Activated CD8-positive, alpha-beta memory T cell treated with anti-CD3 and anti-CD28 coated beads for 36 hours (primary cell): ENCODE data around the gene MTG1. TPM values are rescaled to one million over a fixed set of nuclear protein-coding genes. Genes with fewer than 3 reads are reported as not detected.

Source experiments
- CTCF ChIA-PET: fragments of 350-600 bp; sonication (Branson Sonifier 250); formaldehyde crosslinking; loops from one replicate; lab custom pipeline; 2021; ENCODE audit warnings: antibody characterized with exemption; lab: Charles Lee
- POLR2A ChIA-PET: fragments of 350-600 bp; sonication (Branson Sonifier 250); formaldehyde crosslinking; loops from one replicate; lab custom pipeline; 2021; ENCODE audit warnings: antibody characterized with exemption; lab: Charles Lee
- total RNA-seq, 2 experiments: library from RNA; stranded (reverse); gene quantifications; one replicate each; pipeline ENCODE4 v1.2.3, GENCODE V29; 2021

Gene MTG1
- total RNA-seq, 2 experiments from 2014 or later = 54.2 to 54.7 TPM

DNA sequence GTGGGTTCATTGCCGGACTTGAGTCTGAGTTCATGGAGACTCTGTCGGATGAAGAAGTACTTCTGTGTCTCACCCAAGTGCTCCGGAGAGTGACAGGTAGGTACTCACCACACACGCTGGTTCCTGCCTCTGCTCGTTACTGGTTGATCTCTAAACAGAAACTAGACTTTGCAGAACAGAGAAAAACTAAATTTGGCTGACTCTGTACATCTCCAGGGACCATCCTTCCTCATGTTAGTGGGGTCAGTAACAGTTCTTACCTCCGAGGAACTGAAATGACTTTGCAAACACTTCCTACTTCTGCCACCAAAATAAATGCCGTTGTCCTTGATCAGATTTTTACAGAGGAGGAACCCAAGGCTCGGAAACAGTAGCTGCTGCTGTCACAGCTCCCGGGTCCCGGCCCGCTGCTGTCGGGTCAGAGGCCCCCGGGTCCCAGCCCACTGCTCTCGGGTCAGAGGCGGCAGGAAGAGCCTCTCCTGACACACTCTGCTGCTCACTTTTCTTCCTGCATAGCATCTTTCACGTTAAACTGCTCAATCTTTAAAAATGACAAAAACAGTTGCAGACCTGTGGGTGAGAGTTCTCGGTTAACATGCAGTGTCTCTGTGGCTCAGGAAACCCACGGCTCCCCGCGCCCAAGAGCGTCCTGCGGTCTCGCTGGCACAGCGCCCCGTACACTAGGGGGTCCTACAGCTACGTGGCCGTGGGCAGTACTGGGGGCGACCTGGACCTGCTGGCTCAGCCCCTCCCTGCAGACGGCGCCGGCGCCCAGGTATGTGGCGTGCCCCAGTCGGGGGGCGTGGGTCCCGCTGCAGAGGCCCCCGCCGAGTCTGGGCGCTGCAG, 4.8 kb upstream of the MTG1 start:
- CTCF ChIA-PET = interaction anchor here (1.2 to 2.7 kb wide), 3 partner anchors 32 to 60 kb away, joined by 3 to 16 read pairs (median 3); partner anchors contain the start of gene FUOM
- POLR2A ChIA-PET = interaction anchor here (0.9 to 1.3 kb wide), 3 partner anchors 11 to 130 kb away, joined by 3 to 4 read pairs (median 3); no protein-coding TSS in a partner anchor

- POLR2A ChIA-PET = interaction anchor here (0.6 to 1.8 kb wide), 4 partner anchors 11 to 47 kb away, joined by 3 to 5 read pairs (median 4); partner anchors contain the start of gene PAOX
- CTCF ChIA-PET = interaction anchor here (1.2 to 2.7 kb wide), 4 partner anchors 11 to 115 kb away, joined by 3 to 16 read pairs (median 4); partner anchors contain the start of gene FUOM
Observed at GRCh38 chr10:133390597-133391248, 3.2 kb upstream of the MTG1 start.

- POLR2A ChIA-PET = interaction anchor here (1.0 to 1.8 kb wide), 2 partner anchors 11 to 13 kb away, joined by 3 to 5 read pairs; partner anchors contain the start of gene PAOX
Observed at GRCh38 chr10:133391249-133391635, 2.7 kb upstream of the MTG1 start.

DNA sequence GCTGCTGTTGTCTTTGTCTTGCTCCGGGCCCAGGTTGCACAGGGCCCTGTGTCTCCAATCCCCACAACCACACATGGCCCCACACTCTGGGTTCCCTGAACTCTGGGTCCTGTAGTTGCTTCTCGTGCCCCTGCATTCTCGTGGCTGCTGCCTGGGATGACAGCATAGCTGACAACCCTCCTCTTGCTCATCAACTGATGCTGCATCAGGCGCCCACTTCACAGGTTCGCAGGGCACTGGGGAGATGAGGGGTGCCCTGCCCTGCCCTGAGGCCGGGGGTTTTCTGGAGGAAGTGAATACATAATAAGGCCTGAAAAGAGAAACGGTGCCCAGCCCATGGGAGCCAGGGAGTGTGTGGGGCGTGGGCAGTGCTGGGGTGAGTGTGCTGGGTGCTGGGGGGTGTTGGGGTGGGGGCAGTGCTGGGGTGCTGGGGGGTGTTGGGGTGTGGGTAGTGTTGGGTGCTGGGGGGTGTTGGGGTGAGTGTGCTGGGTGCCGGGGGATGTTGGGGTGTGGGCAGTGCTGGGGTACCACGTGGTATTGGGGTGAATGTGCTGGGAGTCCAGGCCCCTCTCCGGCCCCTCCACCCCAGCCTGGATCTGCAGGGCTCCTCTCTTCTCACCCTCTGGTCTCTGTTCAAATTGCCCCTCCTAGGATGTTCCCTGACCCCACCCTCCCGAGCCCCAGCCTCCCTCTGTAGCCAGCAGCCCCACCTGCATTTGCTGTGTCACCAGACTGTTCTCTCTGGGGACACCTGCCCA, 2.0 kb upstream of the MTG1 start:
- ChIA-PET POLR2A (interaction anchor here (1.8 kb wide), 1 partner anchor 13 kb away, joined by 5 read pairs; the partner anchor contains the start of gene PAOX), CTCF (interaction anchor here (1.2 to 2.7 kb wide), 2 partner anchors 62 to 116 kb away, joined by 4 to 16 read pairs; no protein-coding TSS in a partner anchor)

More at GRCh38 chr10:133391249-133391635, 2.7 kb upstream of the MTG1 start:
- CTCF ChIA-PET = interaction anchor here (1.2 to 2.7 kb wide), 3 partner anchors 10 to 115 kb away, joined by 4 to 16 read pairs (median 4); no protein-coding TSS in a partner anchor

DNA sequence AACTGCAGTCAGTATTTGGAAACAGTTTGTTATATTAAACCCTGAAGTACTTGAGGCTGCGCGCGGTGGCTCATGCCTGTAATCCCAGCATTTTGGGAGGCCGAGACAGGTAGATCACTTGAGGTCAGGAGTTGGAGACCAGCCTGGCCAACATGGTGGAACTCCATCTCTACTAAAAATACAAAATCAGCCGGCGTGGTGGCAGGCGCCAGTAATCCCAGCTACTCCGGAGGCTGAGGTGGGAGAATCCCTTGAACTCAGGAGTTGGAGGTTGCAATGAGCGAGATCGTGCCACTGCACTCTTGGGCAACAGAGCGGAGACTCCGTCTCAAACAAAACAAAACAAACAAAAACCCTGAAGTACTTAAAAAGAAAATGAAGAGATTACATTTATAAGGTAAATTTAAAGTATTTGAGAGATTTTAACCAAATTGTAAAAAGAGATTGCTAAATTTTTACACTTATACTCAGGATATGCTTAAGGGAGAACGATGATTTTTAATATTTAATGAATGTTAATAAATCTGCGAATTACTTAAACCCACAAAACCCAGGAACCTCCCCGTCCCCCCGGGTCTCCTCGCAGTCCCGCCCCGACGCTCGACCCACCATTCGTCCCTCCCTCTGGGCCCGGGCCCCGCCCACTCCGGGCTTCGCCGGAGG, 425 bp upstream of the MTG1 start:
- ChIA-PET CTCF (no interaction called here), POLR2A (no interaction called here)

DNA sequence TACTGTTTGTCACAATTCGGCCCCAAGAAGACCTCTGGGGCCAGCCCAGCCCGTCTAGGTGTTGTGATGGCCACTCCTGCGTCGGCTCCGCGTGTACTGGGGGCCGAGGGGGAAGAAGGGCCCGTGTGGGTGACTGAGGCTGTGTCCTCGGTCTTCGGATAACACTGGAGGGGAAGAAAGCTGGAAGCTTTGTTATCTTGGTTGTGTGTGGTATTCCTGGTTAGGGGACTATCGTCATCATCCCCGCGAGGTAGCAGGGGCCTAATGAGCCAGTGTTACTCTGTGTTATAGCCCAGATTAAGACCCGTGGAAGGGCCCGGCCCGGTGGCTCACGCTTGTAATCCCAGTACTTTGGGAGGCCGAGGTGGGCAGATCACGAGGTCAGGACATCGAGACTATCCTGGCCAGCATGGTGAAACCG, 854 bp downstream of the MTG1 start:
- ChIA-PET POLR2A (no interaction called here), CTCF (interaction anchor here (1.8 kb wide), 1 partner anchor 66 kb away, joined by 6 read pairs; no protein-coding TSS in a partner anchor)

DNA sequence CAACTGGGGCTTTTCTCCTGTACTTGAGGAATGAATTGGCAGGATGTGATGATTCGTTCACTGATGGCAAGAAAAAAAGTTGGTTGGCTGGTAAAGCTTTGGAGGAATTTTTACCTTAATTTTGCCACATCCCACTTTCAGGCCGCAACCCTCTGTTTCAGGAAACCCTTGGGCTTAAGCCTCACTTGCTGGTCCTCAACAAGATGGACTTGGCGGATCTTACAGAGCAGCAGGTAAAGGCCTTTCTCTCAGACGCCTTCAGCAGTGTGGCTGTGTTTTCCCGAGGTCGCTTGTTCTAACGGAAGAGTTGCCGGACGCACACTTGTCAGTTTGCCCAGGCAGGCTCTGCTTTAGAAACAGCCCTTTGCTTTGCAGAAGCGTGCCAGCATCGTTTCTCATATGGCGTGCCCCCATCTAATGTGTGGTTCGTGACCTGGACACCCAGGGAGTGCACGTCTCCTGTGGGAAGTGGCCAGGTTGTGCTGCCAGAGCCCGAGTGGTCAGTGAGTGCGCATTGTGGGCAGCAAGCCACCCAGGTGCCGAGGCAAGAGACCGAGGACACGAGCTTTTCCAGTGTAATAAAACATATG, 2.2 kb downstream of the MTG1 start:
- CTCF ChIA-PET = interaction anchor here (1.7 to 1.8 kb wide), 2 partner anchors 66 to 67 kb away, joined by 3 to 6 read pairs; no protein-coding TSS in a partner anchor

GRCh38 chr10:133397938-133398337, 4.0 kb downstream of the MTG1 start:
- ChIA-PET POLR2A (no interaction called here), CTCF (interaction anchor here (1.7 kb wide), 1 partner anchor 68 kb away, joined by 3 read pairs; no protein-coding TSS in a partner anchor)

More for the DNA sequence above, 2.2 kb downstream of the MTG1 start:
- POLR2A ChIA-PET = no interaction called here

DNA sequence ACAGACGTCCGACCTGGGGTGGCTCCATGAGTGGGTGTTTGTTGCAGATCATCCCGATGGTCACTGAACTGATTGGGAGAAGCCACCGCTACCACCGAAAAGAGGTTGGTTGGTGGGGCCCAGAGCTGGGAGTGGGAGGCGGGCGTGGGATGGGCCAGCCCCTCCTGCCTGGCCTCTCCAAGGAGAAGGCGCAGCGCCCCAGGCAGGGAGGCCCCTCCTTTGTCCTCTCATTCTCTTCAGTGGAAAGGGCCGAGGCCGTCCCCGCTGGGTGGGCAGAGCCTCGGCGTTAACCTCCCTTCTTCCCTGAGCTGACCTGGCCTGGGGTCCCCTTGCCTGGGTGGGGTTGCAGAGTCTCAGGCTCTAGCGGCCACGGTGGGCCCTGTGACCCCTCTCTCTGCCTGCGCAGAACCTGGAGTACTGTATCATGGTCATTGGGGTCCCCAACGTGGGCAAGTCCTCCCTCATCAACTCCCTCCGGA, 5.2 kb downstream of the MTG1 start:
- POLR2A ChIA-PET = no interaction called here
- CTCF ChIA-PET = no interaction called here

DNA sequence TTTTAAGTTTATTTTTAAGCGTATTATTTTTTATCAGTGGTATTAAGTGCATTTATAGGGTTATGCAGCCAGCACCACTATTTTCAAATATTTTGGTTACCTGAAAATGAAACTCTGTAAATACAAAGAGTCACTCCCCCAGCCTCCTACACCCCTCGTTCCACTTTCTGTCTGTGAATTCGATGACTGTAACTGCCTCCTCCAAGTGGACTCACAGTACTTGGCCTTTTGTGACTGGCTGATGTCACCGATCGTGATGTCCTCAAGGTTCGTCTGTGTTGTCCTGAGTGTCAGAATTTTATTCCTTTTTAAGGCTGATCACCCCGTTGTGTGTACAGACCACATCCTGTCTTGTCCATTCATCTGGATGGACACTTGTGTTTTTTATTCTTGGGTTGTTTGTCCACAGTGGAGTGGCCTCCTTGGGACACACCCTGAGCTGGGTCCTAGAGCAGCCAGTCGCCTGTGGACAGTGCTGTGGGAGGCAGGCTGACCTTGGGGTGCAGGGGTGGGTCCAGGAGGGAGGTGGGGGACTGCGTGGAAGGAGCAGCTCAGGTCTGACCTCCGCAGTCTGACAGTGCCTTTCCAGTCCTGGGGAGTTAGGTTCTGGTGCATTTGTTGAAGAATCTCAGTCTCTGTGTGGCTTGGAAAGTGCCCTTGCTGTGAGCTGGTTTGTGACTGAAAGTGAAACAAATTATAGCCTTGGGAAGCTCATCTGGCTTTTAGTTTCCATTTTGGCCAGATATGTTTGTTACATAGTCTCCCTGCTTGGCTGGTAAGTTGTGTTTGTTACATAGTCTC, 6.9 kb downstream of the MTG1 start:
- CTCF ChIA-PET = interaction anchor here (0.5 to 1.8 kb wide), 3 partner anchors 10 to 144 kb away, joined by 3 to 6 read pairs (median 4); no protein-coding TSS in a partner anchor
- POLR2A ChIA-PET = interaction anchor here (0.9 kb wide), 1 partner anchor 10 kb away, joined by 4 read pairs; no protein-coding TSS in a partner anchor

DNA sequence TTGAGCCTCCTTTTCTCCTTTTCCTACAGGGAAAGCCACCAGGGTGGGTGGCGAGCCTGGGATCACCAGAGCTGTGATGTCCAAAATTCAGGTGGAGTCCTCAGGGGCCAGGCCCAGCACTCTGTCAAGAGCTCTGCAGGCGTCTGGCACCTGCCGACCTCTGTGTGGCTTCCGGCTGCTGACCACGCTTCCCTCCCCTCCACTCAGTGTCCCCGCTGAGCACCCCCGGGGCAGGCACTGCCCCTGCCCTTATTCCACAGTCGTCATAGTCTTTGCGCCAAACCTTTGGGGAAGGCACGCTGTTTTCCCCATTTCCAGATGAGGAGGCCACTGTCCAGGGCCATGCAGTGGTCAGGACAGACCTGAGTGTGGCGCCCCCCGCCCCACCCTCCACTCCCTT, 7.5 kb downstream of the MTG1 start:
- ChIA-PET CTCF (interaction anchor here (1.3 to 1.8 kb wide), 3 partner anchors 11 to 86 kb away, joined by 3 to 6 read pairs (median 4); no protein-coding TSS in a partner anchor), POLR2A (interaction anchor here (0.9 kb wide), 1 partner anchor 11 kb away, joined by 4 read pairs; no protein-coding TSS in a partner anchor)

DNA sequence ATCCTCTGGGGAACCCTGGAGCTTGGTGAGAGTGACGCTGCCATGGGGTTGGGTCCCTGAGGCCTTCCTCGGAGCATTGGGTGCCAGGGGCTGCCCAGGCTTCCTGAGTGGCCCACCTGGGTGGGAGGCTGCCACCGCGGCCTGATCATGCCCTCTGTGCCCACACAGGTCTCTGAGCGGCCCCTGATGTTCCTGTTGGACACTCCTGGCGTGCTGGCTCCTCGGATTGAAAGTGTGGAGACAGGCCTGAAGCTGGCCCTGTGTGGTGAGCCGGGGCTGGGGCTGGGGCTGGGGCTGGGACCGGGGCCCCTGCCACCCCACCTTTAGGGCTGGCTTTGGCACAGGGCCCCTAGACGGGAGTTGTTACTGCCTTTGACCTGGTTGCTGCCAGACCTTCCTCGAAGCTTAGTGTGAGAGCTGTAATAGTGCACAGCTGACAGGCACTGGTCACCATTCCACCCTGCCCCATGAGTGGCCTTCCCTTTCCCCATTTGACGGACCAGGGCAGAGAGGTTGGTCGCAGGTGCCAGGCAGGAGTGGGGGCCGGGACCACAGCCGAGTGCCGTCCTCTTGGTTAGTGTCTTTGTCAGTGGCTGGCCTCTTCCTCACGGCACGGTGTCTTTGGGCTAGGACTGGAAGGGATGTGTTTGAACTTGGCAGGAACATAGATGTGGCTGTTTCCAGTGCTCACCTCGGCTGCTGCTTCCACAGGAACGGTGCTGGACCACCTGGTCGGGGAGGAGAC, 8.2 kb downstream of the MTG1 start:
- POLR2A ChIA-PET = interaction anchor here (0.9 kb wide), 1 partner anchor 12 kb away, joined by 4 read pairs; no protein-coding TSS in a partner anchor
- CTCF ChIA-PET = interaction anchor here (1.3 to 1.8 kb wide), 3 partner anchors 12 to 86 kb away, joined by 3 to 6 read pairs (median 4); no protein-coding TSS in a partner anchor

DNA sequence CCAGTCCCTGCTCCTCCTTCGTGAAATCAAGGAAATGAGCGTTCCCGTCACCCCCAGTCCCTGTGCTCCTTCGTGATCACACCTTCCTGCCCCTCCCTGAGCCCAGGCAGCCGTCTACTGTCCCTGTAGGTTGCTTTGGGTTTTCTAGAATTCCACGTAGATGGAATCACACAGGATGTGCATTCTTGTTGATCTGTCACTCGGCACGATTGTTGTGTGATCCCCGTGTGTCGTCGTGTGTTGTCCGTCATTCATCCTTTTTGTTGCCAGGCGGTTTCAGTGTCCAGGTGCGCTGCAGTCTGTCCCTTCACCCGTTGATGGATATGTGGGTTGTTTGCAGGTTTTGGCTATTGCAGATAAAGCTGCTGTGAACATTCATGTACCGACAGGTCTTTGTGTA, 9.4 kb downstream of the MTG1 start:
- POLR2A ChIA-PET = no interaction called here

GRCh38 chr10:133403784-133404183, 9.8 kb downstream of the MTG1 start:
- CTCF ChIA-PET = no interaction called here
- POLR2A ChIA-PET = no interaction called here

More for the DNA sequence above, 9.4 kb downstream of the MTG1 start:
- CTCF ChIA-PET = no interaction called here

DNA sequence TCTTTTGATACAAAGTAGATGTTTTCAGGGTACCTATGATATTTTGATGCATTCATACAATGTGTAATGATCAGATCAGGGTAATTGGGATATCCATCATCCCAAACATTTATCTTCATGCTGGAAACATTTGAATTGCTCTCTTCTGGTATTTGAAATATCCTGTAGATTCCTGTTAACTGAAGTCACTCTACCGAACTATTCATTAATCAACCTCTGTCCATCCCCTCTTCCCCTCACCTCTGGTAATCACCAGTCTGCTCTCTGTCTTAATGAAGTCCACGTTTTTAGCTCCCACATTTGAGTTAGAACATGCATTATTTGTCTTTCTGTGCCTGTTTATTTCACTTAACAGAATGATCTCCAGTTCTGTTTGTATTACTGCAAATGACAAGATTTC, 11.3 kb downstream of the MTG1 start:
- ChIA-PET POLR2A (no interaction called here), CTCF (no interaction called here)
